Glomerular visceral epithelial cell (primary cell): ENCODE data around the gene TSHZ1.

Experiments used
- DNase-seq: peaks from one replicate; pipeline ENCODE4 v3.0.0-alpha.2; 2016; ENCODE audit errors: extremely low spot score

TSHZ1 gene

GRCh38 chr18:75207310-75208154 lies 3.1 kb upstream of the TSHZ1 start:
- peak; percentile 48 for DNase-seq

GRCh38 chr18:75208155-75208835 lies 2.3 kb upstream of the TSHZ1 start:
- peak; percentile 32 for DNase-seq

GRCh38 chr18:75208836-75209128 lies 1.8 kb upstream of the TSHZ1 start:
- no peak for DNase-seq

DNA sequence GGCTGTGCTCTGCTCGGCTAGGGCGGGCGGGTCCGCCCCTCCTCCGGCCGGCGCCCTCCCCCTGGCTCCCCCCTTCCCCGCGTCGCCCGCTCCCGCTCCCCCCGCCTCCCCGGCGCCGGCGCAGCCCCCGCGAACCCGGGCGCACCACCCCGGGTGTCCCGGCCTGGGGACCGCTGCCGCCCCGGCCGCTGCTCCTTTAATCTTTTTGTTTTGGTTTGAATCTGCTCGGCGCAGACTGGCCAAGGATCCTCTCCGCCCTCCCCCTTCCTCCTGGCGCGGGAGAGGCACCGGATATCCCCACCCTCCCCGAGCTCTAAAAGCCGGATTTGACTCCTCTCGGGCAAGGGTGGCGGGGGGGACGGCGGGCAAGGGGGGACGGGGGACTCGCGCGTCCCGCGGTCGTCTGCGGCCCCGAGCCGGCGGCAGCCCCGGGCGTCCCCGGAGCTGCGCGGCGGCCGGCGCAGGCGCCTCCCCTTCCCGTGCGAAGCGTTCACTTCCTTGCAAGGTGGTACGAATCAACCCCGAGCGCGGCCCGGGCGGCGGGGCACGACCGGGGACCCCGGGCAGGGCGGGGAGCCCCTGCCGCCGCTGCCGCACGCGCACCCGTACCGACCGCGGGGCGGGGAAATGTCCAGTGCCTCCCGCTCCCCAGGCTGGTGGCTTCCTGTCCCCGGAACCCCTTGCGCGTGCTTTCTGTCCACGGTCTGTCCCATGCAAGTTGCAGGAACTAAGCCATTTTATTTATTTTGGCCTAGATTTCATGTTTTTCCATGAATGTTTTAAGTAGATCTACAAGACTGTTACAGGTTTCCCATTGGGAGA lies 1.3 kb upstream of the TSHZ1 start, which contains the start of gene PTGR3:
PTGR3 (minus strand) TSS at position 11 of the 822 bp plus-strand sequence. CDS start 81 bp downstream, outside the sequence.
- peak; percentile 87 for DNase-seq

- no peak for DNase-seq
Measured at GRCh38 chr18:75209951-75210258, 692 bp upstream of the TSHZ1 start.

DNA sequence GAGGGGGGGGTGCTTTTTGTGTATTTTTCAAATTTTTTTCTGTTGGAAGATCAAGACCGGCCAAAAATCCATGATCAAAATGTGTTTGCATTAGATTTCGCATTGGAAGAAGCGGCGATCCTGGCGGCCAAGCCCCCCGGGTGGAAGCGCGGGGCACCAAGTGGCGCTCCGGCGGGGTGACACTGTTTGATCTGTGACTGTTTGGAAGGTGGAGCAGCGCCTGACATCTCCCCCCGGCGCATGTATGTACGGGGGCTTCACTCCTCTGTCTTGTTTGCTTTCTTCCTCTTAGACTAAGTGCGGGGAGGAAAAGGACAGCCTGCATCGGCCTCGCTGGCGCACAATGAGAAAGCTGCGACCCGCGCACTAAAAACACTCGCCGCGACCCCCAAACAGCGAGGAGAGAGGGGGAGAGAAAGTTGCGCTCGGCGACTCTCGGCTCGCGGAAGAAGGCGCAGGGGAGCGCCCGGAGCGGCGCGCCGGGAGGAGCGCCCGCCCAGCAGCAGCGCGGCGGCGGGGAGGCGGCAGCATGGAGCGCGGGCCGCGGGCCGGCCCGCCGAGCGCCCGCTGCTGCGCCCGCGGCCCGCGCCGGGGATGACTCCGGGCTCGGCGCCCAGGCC lies 515 bp downstream of the TSHZ1 start:
- peak; percentile 15 for DNase-seq

- no peak for DNase-seq
Measured at GRCh38 chr18:75211626-75211952, 992 bp downstream of the TSHZ1 start.

DNA sequence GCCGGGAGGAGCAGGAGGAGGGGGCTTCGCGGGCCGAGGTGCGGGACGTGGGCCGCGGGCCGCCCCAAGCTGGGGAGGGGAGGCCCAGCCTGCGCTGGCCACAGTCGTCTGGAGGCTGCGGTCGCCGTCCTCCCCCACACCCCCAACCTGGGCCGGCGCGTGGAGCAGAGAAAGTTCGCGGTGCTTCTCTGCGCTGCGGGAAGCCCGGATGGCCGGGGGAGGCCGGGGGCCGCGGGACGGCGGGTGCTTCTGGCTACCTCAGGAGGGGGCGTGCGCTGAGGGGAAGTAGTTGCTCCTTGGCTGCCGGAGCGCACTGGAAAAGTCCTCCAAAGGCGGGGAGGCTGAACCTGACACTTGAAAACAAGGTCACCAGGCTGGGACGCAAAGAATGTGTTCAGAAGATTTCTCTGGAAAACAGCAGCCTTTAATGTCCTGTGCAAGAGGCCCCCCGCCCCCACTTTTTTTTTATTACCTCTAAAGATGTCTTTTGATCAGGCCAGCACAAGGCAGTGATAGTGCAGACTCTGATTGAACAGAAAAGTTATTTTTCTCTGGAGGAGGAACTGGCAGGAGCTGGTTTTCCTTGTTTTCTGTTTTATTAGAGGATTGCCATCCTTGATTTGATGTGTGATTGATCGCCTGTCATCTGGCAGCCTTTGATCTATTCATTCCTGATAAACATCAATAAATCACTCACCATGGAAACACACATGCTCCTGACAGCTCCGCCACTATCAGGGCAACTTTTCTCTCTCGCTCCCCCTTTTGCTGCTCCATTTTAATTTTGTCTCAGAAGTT lies 1.6 kb downstream of the TSHZ1 start:
- peak; percentile 20 for DNase-seq

- no peak for DNase-seq
Measured at GRCh38 chr18:75212751-75213090, 2.1 kb downstream of the TSHZ1 start.

DNA sequence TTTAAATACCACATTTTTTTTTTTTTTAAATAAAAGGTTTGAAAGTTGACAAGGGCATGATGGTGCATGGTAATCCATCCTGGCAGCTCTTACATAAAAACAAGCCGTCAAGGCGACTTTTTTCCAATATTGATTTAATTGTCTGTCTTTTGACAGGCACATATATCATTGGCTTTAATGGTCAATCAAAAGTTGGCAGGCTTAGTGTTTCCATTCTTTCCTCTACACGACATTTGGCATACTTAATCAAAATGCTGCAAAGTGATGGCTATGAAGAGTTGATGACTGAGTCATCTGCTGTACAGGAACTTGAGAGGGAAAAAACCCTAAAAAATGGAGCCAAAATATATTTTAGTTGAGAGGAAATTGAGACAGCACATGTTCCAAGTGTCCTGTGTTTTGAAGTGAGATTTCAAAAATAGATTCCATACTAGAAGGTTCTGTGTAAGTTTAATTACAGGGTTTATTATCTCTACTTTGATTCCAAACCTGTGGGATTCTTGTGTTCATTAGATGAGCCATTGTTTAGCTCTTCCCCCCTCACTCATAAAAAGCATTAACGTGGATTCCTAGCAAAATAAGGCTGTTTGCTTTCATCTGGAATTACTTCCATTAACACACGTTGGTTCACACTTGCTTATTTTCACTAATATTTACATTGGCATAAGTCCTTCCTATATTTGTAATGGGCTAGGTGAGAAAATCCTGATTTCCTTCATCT lies 3.2 kb downstream of the TSHZ1 start:
- DNase-seq = no peak

GRCh38 chr18:75214332-75214690 lies 3.7 kb downstream of the TSHZ1 start:
- no peak for DNase-seq

DNA sequence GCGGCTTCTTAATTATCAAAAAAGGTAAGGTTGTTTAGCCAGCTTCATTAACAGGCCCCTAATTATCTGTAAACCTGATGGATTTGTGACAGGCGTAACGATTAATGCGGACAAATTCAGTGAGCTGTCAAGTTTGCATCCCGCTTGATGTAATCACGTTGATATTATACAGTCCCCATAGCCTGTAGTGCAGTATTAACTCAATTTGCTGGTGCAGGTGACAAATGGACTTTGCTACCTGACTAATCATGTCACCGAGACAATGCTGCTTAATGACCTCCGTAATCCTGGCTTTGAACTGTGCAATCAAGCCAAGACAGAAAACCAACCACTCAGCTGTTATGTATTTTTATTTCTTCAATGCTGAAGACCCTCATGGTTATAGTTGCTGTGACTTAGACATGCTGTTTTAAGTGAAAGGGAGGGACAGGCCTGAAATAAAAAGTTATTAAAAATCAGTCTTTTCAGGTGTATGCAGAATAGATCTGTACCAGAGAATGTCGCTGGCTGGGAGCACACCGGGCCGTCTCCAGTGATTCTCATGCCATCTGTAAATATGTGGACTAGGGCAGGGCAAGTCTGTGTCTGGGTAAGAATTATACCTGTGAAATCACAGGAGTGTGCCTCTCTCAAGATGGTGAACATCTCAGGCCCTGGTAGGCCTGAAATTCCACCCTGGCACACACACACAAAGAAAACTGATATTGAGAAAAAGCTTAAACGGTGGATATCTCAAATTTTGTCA lies 4.3 kb downstream of the TSHZ1 start:
- DNase-seq = no peak

DNA sequence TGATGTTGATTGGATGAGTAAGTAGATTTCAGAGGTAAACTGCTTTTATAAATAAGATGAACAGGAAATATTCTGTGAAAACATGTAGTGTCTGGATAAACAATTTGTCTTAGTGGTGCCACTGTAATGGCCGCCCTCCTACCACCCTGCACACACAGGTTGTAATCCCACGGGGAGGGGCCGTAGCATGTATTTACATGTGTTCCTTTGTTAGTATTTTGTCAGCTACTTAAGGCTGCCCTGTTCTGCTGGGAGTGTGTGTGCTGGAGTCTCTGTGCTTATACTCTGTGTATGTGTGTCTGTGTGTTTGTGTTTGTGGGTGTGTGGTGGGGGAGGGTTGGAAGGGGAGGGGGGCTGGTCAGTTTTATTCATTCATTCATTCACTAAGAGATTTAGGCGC lies 5.1 kb downstream of the TSHZ1 start:
- no peak for DNase-seq

DNA sequence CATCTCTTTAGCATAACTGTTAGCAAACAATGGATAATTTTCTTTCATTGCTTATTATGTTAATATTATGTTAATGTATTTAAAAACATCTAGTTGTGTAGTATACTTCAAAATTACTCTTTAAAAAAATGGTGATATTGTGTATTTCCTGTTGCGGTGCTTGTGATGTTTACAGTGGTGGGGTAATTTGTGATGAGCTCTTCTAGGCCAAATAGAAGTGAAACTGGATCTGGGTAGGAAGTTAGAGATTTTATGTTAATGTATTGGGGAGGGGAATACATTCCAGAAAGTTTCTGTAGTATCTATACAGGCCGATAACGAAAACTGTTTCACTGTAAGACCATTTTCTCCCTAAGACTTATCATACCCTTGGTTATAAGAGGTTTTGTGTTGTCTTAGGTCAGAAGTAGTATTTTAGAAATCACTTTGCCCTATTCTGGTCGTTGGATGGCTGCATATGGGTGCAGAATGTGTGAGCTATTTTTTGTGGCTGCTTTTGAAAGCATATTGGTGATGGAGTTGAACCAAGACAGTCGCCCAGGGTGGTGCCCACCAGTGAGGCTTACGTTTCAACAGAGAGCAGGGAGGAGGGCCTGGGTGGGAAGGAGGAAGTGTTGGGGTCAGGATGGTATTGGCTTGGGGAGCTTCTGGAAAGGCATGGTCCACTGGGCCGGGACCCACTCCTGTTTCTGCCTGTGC lies 5.8 kb downstream of the TSHZ1 start:
- DNase-seq = no peak

DNA sequence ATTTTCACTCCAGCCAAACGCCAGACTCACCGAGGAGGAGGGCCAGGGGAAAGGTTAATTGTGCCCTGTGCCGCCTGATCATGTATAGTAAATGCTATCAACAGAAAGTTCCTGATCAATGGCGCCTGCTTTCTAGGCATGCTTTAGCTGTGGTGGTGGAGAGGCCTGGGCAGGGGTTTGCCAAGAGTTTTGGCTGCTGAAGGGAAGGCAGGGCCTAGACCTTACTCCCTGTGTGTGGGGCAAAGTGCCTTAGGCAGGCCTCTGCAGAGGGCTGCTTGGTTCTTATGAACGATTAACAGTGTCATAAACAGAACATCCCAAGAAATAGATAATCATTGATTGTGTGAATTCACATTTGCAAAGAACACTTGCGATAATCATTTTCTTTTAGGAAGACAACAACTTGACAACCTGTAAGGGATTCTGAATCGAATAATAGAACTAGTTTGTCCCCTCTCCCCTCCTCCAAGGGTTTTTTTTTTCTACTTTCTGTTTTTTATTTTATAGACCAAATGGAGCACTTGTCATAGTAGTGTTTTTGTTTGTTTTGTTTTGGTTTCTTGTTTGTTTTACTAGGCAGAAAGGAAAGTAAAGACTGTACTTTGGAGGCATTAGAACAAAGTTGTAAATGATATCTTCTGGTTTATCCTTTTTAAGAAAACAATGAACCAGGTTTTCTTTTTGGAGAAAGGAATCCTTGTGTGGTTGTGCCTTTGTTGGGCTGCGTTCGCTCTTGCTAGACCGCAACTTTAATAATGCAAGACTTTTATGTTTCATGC lies 6.5 kb downstream of the TSHZ1 start:
- DNase-seq = no peak

DNA sequence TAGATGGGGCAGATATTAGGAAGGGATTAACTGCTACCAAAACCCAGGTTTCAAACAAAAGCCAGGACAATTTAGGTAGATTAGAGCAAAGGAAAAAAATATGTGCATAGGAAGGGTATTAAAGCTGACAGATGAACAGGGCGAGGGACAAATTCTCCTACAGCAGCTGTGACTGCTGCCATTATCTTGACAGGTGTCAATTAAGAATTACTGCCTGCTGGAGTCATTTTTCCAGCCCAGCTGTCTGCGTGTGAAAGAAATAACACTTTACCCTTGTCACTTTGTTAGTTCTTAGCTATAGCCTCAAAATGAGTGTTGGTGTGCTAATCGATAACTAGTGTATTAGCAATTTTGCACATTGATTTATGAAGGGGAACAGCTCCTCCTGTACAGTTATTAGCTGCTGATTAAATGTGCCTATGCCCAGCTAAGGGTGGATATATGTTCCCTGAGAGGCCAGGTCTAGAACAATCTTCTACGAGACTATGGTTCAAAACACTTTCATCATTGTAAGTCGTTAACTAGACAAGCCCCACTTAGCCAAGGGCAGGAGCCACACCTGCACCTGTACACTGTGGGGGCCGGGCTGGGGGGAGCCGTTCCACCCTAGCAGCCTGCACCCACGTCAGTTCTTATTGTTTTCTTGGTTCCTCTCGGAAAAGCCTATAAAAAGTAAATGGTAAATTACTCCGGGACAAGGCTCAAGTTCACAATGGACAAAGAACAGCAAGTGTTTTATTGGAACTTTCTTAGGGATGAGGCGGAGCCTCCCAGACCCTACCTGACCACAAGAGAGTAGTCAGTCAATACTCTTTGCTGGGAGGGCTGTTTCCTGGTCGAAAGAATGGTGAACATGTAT lies 7.7 kb downstream of the TSHZ1 start:
- no peak for DNase-seq

- DNase-seq = no peak
Measured at GRCh38 chr18:75219745-75220375, 9.3 kb downstream of the TSHZ1 start.
